Small intestine (tissue), 7 donors: ENCODE data around the gene COPA. TPM values are rescaled to one million over a fixed set of nuclear protein-coding genes. Genes with fewer than 3 reads are reported as not detected.
"Not testable (repeated sequence)": the region's sequence is repeated elsewhere in the genome, so short reads cannot be mapped to it uniquely, and the experiment has no call there.

Experiments used
- DNase-seq, 2 donors: peaks; one replicate each; pipeline versions ENCODE4 v3.0.0 to v3.0.0-alpha.2; 2013
- FAIRE-seq: peaks from 2 replicates; lab custom pipeline; 2012; peaks lifted over from hg19 to GRCh38; lab: Jason Lieb, UNC
- H3K27ac ChIP-seq, 3 donors: one replicate each; pipeline ENCODE4 v1.5.1; 2013; ENCODE audit warnings: low read length in 2 of 3, mild to moderate bottlenecking in 2 of 3, control low read depth in 1 of 3, inconsistent platforms in 1 of 3, low read depth in 1 of 3, moderate library complexity in 1 of 3
- H3K27me3 ChIP-seq, 3 donors: one replicate each; pipeline ENCODE4 v1.6.1; 2013; ENCODE audit warnings: low read length in 3 of 3, inconsistent platforms in 1 of 3; ENCODE audit not compliant: control insufficient read depth in 3 of 3, insufficient read depth in 3 of 3
- H3K36me3 ChIP-seq, 3 donors: one replicate each; pipeline ENCODE4 v1.6.1; 2013; ENCODE audit warnings: low read length in 3 of 3, inconsistent platforms in 1 of 3, low read depth in 1 of 3, mild to moderate bottlenecking in 1 of 3, moderate library complexity in 1 of 3; ENCODE audit not compliant: control insufficient read depth in 3 of 3, insufficient read depth in 2 of 3
- H3K4me1 ChIP-seq, 3 donors: one replicate each; pipeline ENCODE4 v1.6.1; 2013; ENCODE audit warnings: low read length in 2 of 3, inconsistent platforms in 1 of 3, low read depth in 1 of 3, mild to moderate bottlenecking in 1 of 3, moderate library complexity in 1 of 3; ENCODE audit not compliant: control insufficient read depth in 3 of 3, insufficient read depth in 2 of 3
- H3K4me3 ChIP-seq, 3 donors: one replicate each; pipeline ENCODE4 v1.5.1; 2013; ENCODE audit warnings: low read length in 3 of 3, control low read depth in 1 of 3, inconsistent platforms in 1 of 3, low read depth in 1 of 3, mild to moderate bottlenecking in 1 of 3, moderate library complexity in 1 of 3
- H3K9me3 ChIP-seq, 2 donors: one replicate each; pipeline ENCODE4 v1.6.1; 2013; ENCODE audit warnings: low read depth in 1 of 2, low read length in 1 of 2; ENCODE audit not compliant: control insufficient read depth in 2 of 2, insufficient read depth in 1 of 2
- WGBS, 3 donors: extraction: QIAGEN DNeasy Blood & Tissue Kit; methylation state at CpG; one replicate each; pipeline ENCODE4 v1.1.7; 2013; 5-methylcytosine and 5-hydroxymethylcytosine counted together
- polyA plus RNA-seq, 4 donors: library from polyadenylated mRNA; stranded (reverse) in 3 of 4; unstranded in 1 of 4; fragments of 200-250 nt in 3 of 4; fragments of 120-200 nt in 1 of 4; gene quantifications; one replicate each; pipeline versions ENCODE4 v1.2.1 to v1.2.3, GENCODE V29; 2013
- donor health status: healthy with polysubstance abuse.
- donor health status: control.
- donor health status: control.
- donor health status: Bipolar disorder and iron deficiency.
- donor health status: healthy.

COPA gene
- polyA plus RNA-seq, 4 donors: 79.7 to 143 (median 93.2) TPM

DNA sequence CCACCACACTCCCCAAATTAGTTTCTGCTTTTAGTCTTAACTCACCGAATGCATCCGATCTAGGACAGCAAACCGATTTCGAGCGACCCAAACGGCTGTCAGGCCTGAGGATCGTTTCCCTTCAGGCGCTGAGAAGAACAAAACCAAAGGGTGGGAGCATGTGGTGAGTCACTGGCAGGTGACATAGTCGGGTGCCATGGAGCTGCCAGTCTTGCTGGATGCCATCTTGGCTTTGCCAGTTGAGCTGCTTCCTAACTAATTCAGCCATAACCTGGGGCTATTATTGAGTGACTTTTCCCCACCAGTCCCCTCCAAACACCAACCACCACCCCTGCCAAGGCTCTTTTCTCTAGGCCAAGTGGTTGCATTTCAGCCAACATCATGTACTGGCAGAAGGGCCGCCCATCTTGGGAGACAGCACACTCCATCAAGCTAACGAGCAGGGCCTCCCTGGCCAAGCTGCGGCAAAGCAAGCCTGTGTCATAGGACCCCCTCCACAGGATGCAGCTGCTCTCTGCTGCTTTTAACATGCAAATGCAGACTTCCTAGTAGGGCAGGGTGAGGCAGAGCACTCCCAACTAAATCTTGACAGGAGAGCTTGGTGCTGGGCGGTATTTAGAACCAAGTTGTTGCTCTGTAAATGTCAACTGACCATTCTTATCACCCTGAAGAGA is 35.8 kb downstream of the COPA start:
- Histone ChIP-seq H3K27ac (no peak overlapping the region), H3K4me3 (no peak overlapping the region), H3K27me3 (no peaks in the 10 kb centered on the region), H3K36me3 (peaks cover 18 to 47% (median 47%) of the 10 kb centered on the region in 3 donors), H3K4me1 (no peaks in the 10 kb centered on the region), H3K9me3 (no peaks in the 10 kb centered on the region)
- FAIRE-seq (no peak), DNase-seq (no peak)
- WGBS, 3 donors: 87 to 94% (median 93%) methylated on average over 13 of the region's 13 CpGs

DNA sequence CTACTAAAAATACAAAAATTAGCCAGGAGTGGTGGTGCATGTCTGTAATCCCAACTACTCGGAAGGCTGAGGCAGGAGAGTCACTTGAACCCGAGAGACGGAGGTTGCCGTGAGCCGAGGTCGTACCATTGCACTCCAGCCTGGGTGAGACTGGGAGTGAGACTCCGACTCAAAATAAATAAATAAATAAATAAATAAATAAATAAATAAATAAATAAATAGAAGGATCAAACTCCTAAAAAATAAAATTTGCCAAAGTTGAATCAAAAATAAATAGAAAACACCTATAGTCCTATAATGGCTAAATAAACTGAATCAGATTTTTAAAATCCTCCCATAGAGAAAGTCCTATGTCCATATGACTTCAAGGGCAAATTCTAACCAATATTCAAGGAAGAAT is 42.9 kb downstream of the COPA start:
- no peaks in the 10 kb centered on the region for H3K27me3 ChIP-seq
- H3K36me3 ChIP-seq: peaks cover 22 to 45% (median 27%) of the 10 kb centered on the region in 3 donors
- no peaks in the 10 kb centered on the region for H3K4me1 ChIP-seq
- FAIRE-seq (no peak), DNase-seq (no peak)
- H3K4me3 ChIP-seq: no peak overlapping the region
- H3K9me3 ChIP-seq: no peaks in the 10 kb centered on the region
- WGBS, 3 donors: 83 to 89% (median 87%) methylated on average over 7 of the region's 7 CpGs
- no peak overlapping the region for H3K27ac ChIP-seq

DNA sequence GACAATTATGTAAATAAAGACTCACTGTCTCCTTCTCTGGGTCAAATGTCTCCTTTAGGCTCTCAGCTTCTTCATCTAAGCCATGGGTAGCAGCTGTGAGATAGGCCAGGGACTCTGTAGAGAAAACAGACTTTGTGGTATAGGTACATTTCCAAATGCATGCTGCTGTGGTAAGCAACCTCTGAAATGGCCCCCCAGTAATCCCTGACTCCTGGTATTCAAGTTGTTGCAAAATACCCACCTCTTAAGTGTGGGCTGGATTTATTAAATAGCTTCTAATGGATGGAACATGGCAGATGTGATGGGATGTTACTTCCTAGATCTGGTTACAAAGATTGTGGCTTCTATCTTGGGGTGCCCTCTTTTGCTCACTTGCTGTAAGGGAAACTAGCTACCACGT is 47.0 kb downstream of the COPA start:
- no peak for FAIRE-seq
- H3K4me3 ChIP-seq: no peak overlapping the region
- WGBS, 3 donors: 92 to 95% (median 93%) methylated on average over 1 of the region's 1 CpG

DNA sequence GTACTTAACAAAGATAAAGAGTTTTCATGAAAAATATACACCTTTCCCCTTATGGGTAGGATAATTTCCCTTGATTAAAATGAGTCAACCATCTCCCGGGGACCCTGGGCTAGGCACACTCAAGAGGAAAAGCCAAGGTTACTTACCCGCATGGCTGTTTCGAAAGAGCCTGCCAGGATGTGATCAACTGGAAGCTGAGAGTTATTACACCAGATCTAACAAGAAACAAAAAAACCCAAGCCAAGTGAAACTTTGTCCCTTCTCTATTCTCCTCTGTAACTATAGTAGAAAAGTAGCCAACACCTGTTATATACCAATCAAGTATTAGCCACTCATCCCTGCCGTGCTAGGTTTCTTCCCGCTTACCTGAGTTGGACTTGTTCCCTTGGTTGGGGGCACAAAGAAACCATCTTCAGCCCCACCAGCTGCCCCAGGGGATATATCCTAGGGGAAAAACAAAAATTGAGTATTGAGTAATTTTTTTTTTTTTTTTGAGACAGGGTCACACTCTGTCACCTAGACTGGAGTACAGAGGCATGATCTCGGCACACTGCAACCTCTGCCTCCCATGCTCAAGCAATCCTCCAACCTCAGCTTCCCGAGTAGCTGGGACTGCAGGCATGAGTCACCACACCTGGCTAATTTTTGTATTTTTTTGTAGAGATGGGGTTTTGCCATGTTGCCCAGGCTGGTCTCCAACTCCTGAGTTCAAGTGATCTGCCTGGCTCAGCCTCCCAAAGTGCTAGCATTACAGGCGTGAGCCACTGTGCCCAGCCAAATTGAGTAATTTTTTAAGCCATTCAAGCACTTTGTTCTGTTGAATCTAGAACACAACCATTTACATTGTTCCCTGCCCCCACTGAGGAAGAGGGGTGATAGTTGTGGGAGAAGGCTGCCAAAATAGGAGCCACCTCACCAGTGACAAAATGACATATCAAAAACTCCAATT is 49.8 kb downstream of the COPA start:
- Histone ChIP-seq H3K4me3 (no peak overlapping the region), H3K4me1 (peaks cover 0 to 3% (median 0%) of the 10 kb centered on the region in 3 donors), H3K9me3 (no peaks in the 10 kb centered on the region), H3K36me3 (peaks cover 48 to 66% (median 65%) of the 10 kb centered on the region in 3 donors), H3K27me3 (no peaks in the 10 kb centered on the region), H3K27ac (no peak overlapping the region)
- FAIRE-seq (no peak), DNase-seq (peak in 1 of 2 donors; percentile 25)
- WGBS, 3 donors: 48 to 85% (median 60%) methylated on average over 8 of the region's 8 CpGs

More for the DNA sequence above, 47.0 kb downstream of the COPA start:
- no peak for DNase-seq
- peaks cover 38 to 59% (median 54%) of the 10 kb centered on the region in 3 donors for H3K36me3 ChIP-seq
- H3K27ac ChIP-seq: no peak overlapping the region
- no peaks in the 10 kb centered on the region for H3K4me1 ChIP-seq
- no peaks in the 10 kb centered on the region for H3K27me3 ChIP-seq
- no peaks in the 10 kb centered on the region for H3K9me3 ChIP-seq

DNA sequence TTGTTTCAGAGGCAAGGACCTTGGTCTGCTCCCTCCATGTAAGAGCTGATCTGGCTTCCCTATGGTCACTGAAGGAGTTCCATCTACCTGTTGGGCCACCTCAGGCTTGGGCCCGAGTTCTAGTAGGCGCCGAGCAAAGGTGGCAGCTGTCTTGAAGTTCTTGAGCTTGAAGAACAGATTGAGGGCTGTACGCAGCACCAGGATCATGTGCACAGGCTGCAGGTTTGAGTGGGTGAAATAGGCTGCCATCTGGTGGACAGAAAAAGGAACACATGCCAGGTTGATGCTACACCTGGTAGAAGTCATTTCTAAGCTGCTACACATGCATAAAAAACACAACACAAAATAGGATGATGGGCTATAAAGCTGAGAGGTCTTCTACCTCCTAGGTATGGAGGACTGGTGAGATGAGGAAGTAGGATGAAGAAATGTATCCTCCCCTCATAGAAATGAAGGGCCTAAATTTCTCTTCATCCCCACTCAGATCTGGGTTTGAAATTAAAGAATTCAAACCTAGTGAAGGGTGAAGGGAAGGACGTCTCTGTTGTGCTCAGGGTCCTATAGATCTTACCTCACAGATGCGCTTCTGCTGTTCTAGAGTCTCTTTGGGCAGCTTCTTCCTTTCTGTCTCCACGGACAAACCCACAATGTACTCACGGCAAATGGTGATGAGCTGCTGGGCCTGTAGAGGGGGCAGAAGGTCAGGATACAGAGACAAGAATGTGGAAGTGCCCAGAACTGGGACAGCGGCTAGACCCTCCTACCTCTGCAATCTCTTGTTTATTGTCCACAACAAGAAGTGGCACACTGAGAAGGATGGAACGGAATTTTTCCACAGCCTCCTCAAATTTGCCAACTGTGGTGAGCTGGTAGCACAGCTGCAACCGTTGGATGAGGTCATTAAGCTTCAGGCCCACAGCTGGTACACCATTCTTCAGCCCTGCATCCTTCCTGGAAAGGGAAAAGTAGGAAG is 51.5 kb downstream of the COPA start:
- H3K4me3 ChIP-seq: no peak overlapping the region
- no peaks in the 10 kb centered on the region for H3K27me3 ChIP-seq
- no peak overlapping the region for H3K27ac ChIP-seq
- peaks cover 0 to 3% (median 0%) of the 10 kb centered on the region in 3 donors for H3K4me1 ChIP-seq
- DNase-seq: peak; percentile 79 to 84
- no peak for FAIRE-seq
- 42 to 46% (median 43%) methylated on average over 11 of the region's 11 CpGs for WGBS, 3 donors
- peaks cover 40 to 58% (median 55%) of the 10 kb centered on the region in 3 donors for H3K36me3 ChIP-seq
- no peaks in the 10 kb centered on the region for H3K9me3 ChIP-seq

DNA sequence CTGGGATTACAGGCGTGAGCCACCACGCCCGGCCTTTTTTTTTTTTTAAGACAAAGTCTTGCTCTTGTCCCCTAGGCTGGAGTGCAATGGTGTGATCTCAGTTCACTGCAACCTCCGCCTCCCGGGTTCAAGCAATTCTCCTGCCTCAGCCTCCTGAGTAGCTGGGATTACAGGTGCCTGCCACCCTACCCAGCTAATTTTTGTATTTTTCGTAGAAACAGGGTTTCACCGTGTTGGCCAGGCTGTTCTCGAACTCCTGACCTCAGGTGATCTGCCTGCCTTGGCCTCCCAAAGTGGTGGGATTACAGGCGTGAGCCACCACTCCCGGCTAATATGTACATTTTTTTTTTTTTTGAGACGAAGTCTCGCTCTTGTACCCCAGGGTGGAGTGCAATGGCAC is 55.3 kb downstream of the COPA start:
- not testable (repeated sequence) for DNase-seq, H3K4me3 ChIP-seq, H3K9me3 ChIP-seq, H3K27ac ChIP-seq, FAIRE-seq, H3K27me3 ChIP-seq
- Histone ChIP-seq H3K36me3 (peaks cover 20 to 35% (median 29%) of the 10 kb centered on the region in 3 donors), H3K4me1 (peaks cover 0 to 15% (median 3%) of the 10 kb centered on the region in 3 donors)
- 91 to 95% (median 92%) methylated on average over 12 of the region's 12 CpGs for WGBS, 3 donors

DNA sequence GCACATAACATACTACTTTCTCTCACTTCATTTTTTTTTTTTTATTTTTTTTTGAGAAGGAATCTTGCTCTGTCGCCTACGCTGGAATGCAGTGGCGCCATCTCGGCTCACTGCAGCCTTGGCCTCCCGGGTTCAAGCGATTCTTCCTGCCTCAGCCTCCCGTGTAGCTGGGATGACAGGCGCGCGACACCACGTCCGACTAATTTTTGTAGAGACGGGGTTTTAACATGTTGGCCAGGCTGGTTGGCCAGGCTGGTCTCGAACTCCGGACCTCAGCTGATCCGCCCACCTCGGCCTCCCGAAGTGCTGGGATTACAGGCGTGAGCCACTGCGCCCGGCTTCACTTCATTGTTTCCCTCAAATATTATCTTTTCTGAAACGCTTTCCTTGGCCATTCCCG is 57.5 kb downstream of the COPA start:
- DNase-seq: no peak
- Histone ChIP-seq H3K27ac (no peak overlapping the region), H3K9me3 (no peaks in the 10 kb centered on the region), H3K27me3 (no peaks in the 10 kb centered on the region), H3K36me3 (peaks cover 11 to 36% (median 18%) of the 10 kb centered on the region in 3 donors), H3K4me3 (no peak overlapping the region), H3K4me1 (peaks cover 0 to 14% (median 3%) of the 10 kb centered on the region in 3 donors)
- FAIRE-seq: no peak
- 87 to 88% (median 87%) methylated on average over 23 of the region's 23 CpGs for WGBS, 3 donors
